GM13976 (cell line): Measurements from ENCODE around the gene EGR4.

ENCODE experiments used
- DNase-seq: peaks from one replicate; pipeline ENCODE4 v3.0.0; 2012; ENCODE audit warnings: low spot score
- CTCF ChIP-seq: IDR thresholded peaks from 2 replicates; pipeline ENCODE4 v1.5.1; 2012; ENCODE audit warnings: borderline replicate concordance, mild to moderate bottlenecking; ENCODE audit not compliant: insufficient read depth; ENCODE audit errors: extremely low read depth, missing control alignments, control extremely low read depth
- in situ Hi-C: fragments of 300-500 bp; cut with MboI; formaldehyde crosslinking; loops from one replicate; pipeline ENCODE4 v1.12.0; 2022; ENCODE audit warnings: low sequenced_read_pairs, mixed read lengths, inconsistent platforms; ENCODE audit not compliant: unreplicated experiment

EGR4 gene

GRCh38 chr2:73243884-73244570 lies 49.3 kb downstream of the EGR4 start:
- DNase-seq: no peak
- in situ Hi-C loops: no loop called here

More at GRCh38 chr2:73243884-73244570, 49.3 kb downstream of the EGR4 start:
- TF ChIP-seq CTCF: no peak
